RWPE2 (cell line): ENCODE data around the gene APOB.

ENCODE experiments used
- ATAC-seq: fragments of 200-7000 bp; cut with Tn5 transposase; 3 replicates; pipeline ENCODE4 v1.9.1; 2021; ENCODE audit warnings: low read depth
- DNase-seq: peaks from one replicate; pipeline ENCODE4 v3.0.0-alpha.2; 2020; ENCODE audit warnings: low spot score
- H3K27ac ChIP-seq: fragments of 450-650 bp; 2 replicates; pipeline ENCODE4 v1.5.1; 2017; ENCODE audit warnings: mild to moderate bottlenecking; ENCODE audit not compliant: poor library complexity, severe bottlenecking
- H3K27me3 ChIP-seq: fragments of 250-450 bp; sonication (Bioruptor Pico); 2 replicates; pipeline ENCODE4 v1.5.1; 2021; ENCODE audit warnings: mild to moderate bottlenecking, moderate library complexity; ENCODE audit not compliant: insufficient read depth, poor library complexity, severe bottlenecking
- H3K36me3 ChIP-seq: fragments of 250-450 bp; sonication (Bioruptor Pico); 2 replicates; pipeline ENCODE4 v1.5.1; 2020; ENCODE audit warnings: low read depth, mild to moderate bottlenecking, moderate library complexity
- H3K4me1 ChIP-seq: fragments of 250-450 bp; sonication (Bioruptor Pico); 2 replicates; pipeline ENCODE4 v1.5.1; 2021; ENCODE audit warnings: mild to moderate bottlenecking, moderate library complexity; ENCODE audit not compliant: insufficient read depth, poor library complexity, severe bottlenecking
- H3K4me3 ChIP-seq: fragments of 250-450 bp; sonication (Bioruptor Pico); 2 replicates; pipeline ENCODE4 v1.5.1; 2021; ENCODE audit warnings: mild to moderate bottlenecking, moderate library complexity; ENCODE audit not compliant: severe bottlenecking
- H3K9me3 ChIP-seq: fragments of 250-450 bp; sonication (Bioruptor Pico); 2 replicates; pipeline ENCODE4 v1.5.1; 2021; ENCODE audit warnings: mild to moderate bottlenecking, moderate library complexity; ENCODE audit not compliant: severe bottlenecking
- CTCF ChIP-seq: fragments of 450-650 bp; IDR thresholded peaks from one replicate; pipeline ENCODE4 v1.5.1; 2017; ENCODE audit warnings: mild to moderate bottlenecking, moderate library complexity; ENCODE audit not compliant: poor library complexity, severe bottlenecking

The APOB gene

DNA sequence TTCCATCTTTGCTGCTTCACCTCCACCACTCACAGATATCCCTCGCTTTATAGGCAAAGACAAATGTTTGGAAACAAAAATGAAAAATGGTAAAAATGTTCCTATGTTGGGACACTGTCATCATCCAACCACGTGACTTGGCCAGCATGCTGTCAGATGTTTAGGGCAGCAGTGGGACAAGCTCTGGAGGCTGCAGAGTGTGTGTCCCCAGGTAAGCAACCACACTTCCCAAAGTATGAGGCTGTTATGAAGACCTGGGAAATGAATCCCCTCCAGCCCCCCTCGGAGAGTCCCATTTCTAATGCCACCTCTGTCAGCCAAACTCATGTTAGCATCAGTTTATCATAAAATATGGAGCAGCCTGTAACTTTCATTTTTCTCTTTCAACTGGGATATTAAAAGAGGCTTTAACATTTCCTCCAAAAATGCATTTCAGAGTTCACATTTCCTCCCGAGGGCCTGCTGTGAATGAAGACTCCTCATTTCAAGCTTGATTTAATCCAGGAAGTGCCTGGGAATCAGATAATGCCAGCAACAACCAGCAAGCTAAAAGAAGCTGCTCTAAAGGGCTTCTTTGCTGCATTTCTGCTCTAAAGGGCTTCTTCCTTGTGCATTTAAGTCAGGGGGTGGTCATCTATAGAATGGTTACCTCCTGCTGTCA is 66.2 kb downstream of the APOB start:
- Histone ChIP-seq H3K36me3 (no peaks in the 10 kb centered on the region), H3K4me1 (no peaks in the 10 kb centered on the region), H3K27me3 (no peaks in the 10 kb centered on the region), H3K27ac (no peak overlapping the region), H3K9me3 (no peaks in the 10 kb centered on the region), H3K4me3 (no peak overlapping the region)
- DNase-seq: no peak
- no peak for ATAC-seq
- TF ChIP-seq CTCF: no peak

DNA sequence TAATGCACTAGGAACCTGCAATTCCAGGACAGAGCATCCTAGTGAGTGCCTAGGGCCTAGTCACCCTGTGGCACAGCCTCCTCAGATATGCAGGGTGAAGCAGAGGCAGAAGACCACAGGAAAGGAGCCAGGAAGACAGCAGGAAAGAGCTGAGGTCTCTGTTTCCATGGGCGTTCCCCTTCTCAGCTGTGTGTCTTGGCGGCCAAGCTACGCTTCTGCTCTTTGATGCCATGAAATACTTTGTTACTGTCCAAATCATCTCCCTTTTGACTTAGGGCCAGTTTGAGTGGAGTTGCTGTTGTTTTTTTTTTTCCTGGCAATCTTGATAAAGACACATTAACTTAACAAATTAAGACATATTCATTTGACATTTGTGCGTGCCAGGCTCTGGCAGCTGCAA is 67.3 kb downstream of the APOB start:
- Histone ChIP-seq H3K4me1 (no peaks in the 10 kb centered on the region), H3K27me3 (no peaks in the 10 kb centered on the region), H3K9me3 (no peaks in the 10 kb centered on the region), H3K27ac (no peak overlapping the region), H3K4me3 (no peak overlapping the region), H3K36me3 (no peaks in the 10 kb centered on the region)
- DNase-seq (no peak), ATAC-seq (no peak)
- TF ChIP-seq CTCF: no peak

- TF ChIP-seq CTCF: no peak
- H3K4me3 ChIP-seq: no peak overlapping the region
These were observed 70.9 kb downstream of the APOB start for GRCh38 chr2:20972792-20973565.

GRCh38 chr2:20972110-20972509 is 71.8 kb downstream of the APOB start:
- no peak for DNase-seq
- Histone ChIP-seq H3K4me3 (no peak overlapping the region), H3K27me3 (no peaks in the 10 kb centered on the region)

More at GRCh38 chr2:20972792-20973565, 70.9 kb downstream of the APOB start:
- ATAC-seq: no peak
- Histone ChIP-seq H3K27ac (no peak overlapping the region), H3K9me3 (no peaks in the 10 kb centered on the region), H3K27me3 (no peaks in the 10 kb centered on the region), H3K36me3 (no peaks in the 10 kb centered on the region), H3K4me1 (no peaks in the 10 kb centered on the region)
- DNase-seq: no peak

More at GRCh38 chr2:20972110-20972509, 71.8 kb downstream of the APOB start:
- H3K36me3 ChIP-seq: no peaks in the 10 kb centered on the region
- no peak for ATAC-seq
- no peaks in the 10 kb centered on the region for H3K9me3 ChIP-seq
- no peaks in the 10 kb centered on the region for H3K4me1 ChIP-seq
- H3K27ac ChIP-seq: no peak overlapping the region
- TF ChIP-seq CTCF: no peak
